Measurements from ENCODE around the gene TMEM233. TPM values are rescaled to one million over a fixed set of nuclear protein-coding genes. Genes with fewer than 3 reads are reported as not detected.

Gene TMEM233
- total RNA-seq, 4 donors from 2014 or later: 0.38 TPM; not detected in 3

GRCh38 chr12:119621878-119622277 is 28.3 kb downstream of the TMEM233 start:
- DNase-seq: no peak
- Histone ChIP-seq H3K27ac (no peak overlapping the region), H3K9me3 (no peaks in the 10 kb centered on the region), H3K27me3 (no peaks in the 10 kb centered on the region), H3K4me3 (no peak overlapping the region), H3K36me3 (no peaks in the 10 kb centered on the region), H3K4me1 (no peaks in the 10 kb centered on the region)
- TF ChIP-seq, protein P1, sequence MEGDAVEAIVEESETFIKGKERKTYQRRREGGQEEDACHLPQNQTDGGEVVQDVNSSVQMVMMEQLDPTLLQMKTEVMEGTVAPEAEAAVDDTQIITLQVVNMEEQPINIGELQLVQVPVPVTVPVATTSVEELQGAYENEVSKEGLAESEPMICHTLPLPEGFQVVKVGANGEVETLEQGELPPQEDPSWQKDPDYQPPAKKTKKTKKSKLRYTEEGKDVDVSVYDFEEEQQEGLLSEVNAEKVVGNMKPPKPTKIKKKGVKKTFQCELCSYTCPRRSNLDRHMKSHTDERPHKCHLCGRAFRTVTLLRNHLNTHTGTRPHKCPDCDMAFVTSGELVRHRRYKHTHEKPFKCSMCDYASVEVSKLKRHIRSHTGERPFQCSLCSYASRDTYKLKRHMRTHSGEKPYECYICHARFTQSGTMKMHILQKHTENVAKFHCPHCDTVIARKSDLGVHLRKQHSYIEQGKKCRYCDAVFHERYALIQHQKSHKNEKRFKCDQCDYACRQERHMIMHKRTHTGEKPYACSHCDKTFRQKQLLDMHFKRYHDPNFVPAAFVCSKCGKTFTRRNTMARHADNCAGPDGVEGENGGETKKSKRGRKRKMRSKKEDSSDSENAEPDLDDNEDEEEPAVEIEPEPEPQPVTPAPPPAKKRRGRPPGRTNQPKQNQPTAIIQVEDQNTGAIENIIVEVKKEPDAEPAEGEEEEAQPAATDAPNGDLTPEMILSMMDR (IDR thresholded peaks at IDR 0.05): no peak
- no peak for TF ChIP-seq POLR2A (IDR thresholded peaks at IDR 0.05)

DNA sequence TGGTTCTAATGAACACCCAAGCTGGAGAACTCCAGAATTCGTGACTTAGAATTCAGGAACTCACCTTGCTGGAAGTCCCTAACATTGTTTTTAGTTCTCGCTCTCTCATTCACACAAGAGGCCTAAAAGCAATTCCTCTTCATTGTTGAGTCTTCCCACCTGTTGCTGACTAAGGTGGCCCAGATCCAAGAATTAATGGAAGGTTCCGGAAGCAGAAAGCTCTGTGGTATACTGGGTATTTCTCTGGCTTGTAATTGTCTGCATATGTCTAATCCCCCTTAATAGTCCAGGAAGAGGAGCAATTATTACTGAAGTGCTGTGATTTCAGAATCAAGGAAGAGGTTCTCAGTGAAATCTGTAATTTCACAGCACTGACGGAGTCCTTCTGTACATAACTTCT is 31.4 kb downstream of the TMEM233 start:
- no peak for DNase-seq

GRCh38 chr12:119627019-119627643 is 33.6 kb downstream of the TMEM233 start:
- no peaks in the 10 kb centered on the region for H3K9me3 ChIP-seq
- no peak for TF ChIP-seq POLR2A (IDR thresholded peaks at IDR 0.05)
- TF ChIP-seq, protein P1 (IDR thresholded peaks at IDR 0.05): no peak
- H3K27me3 ChIP-seq: no peaks in the 10 kb centered on the region
- H3K27ac ChIP-seq: no peak overlapping the region
- no peak overlapping the region for H3K4me3 ChIP-seq
- no peaks in the 10 kb centered on the region for H3K4me1 ChIP-seq
- H3K36me3 ChIP-seq: no peaks in the 10 kb centered on the region
- no peak for DNase-seq

More for the DNA sequence above, 31.4 kb downstream of the TMEM233 start:
- no peaks in the 10 kb centered on the region for H3K9me3 ChIP-seq
- TF ChIP-seq POLR2A (IDR thresholded peaks at IDR 0.05): no peak
- TF ChIP-seq, protein P1 (IDR thresholded peaks at IDR 0.05): no peak
- H3K36me3 ChIP-seq: no peaks in the 10 kb centered on the region
- no peaks in the 10 kb centered on the region for H3K4me1 ChIP-seq
- no peak overlapping the region for H3K27ac ChIP-seq
- H3K27me3 ChIP-seq: no peaks in the 10 kb centered on the region
- H3K4me3 ChIP-seq: no peak overlapping the region

GRCh38 chr12:119627686-119628085 is 34.1 kb downstream of the TMEM233 start:
- Histone ChIP-seq H3K4me3 (no peak overlapping the region), H3K9me3 (no peaks in the 10 kb centered on the region), H3K4me1 (no peaks in the 10 kb centered on the region), H3K27ac (no peak overlapping the region), H3K36me3 (no peaks in the 10 kb centered on the region), H3K27me3 (no peaks in the 10 kb centered on the region)
- TF ChIP-seq, protein P1 (IDR thresholded peaks at IDR 0.05): no peak
- TF ChIP-seq POLR2A (IDR thresholded peaks at IDR 0.05): no peak
- DNase-seq: no peak

- no peaks in the 10 kb centered on the region for H3K9me3 ChIP-seq
- no peak overlapping the region for H3K27ac ChIP-seq
- DNase-seq: no peak
- no peaks in the 10 kb centered on the region for H3K4me1 ChIP-seq
- no peak for TF ChIP-seq POLR2A (IDR thresholded peaks at IDR 0.05)
- TF ChIP-seq, protein P1 (IDR thresholded peaks at IDR 0.05): no peak
- no peak overlapping the region for H3K4me3 ChIP-seq
- H3K27me3 ChIP-seq: no peaks in the 10 kb centered on the region
- H3K36me3 ChIP-seq: no peaks in the 10 kb centered on the region
Observed at GRCh38 chr12:119630223-119630780, 36.7 kb downstream of the TMEM233 start.

Measured in Peyer's patch (tissue), 4 donors.